HepG2 (cell line): ENCODE measurements around the gene VEGFA. TPM values are rescaled to one million over a fixed set of nuclear protein-coding genes. Genes with fewer than 3 reads are reported as not detected.

ENCODE experiments used
- DMAP1 ChIP-seq: IDR thresholded peaks from 2 replicates; pipeline ENCODE4 v1.6.1; 2016
- FOXA3 ChIP-seq: IDR thresholded peaks from 2 replicates; pipeline ENCODE4 v1.6.1; 2016; ENCODE audit warnings: missing genetic modification reagents, missing compliant biosample characterization
- GATA4 ChIP-seq: sonication (generic); IDR thresholded peaks from 2 replicates; pipeline ENCODE4 v1.6.1; 2016; ENCODE audit warnings: antibody characterized with exemption, low read depth, borderline replicate concordance
- KDM2A ChIP-seq: sonication (generic); formaldehyde crosslinking; IDR thresholded peaks from 2 replicates; pipeline ENCODE4 v1.4.0; 2020; ENCODE audit warnings: low read depth, missing genetic modification reagents, borderline replicate concordance
- KDM5B ChIP-seq: sonication (generic); formaldehyde crosslinking; IDR thresholded peaks from 2 replicates; pipeline ENCODE4 v1.4.0; 2020; ENCODE audit warnings: missing genetic modification reagents, mild to moderate bottlenecking, borderline replicate concordance
- MTA1 ChIP-seq: sonication (generic); formaldehyde crosslinking; IDR thresholded peaks from 2 replicates; pipeline ENCODE4 v1.4.0; 2020; ENCODE audit warnings: missing genetic modification reagents, mild to moderate bottlenecking, borderline replicate concordance
- NFKBIZ ChIP-seq: IDR thresholded peaks from 2 replicates; pipeline ENCODE4 v1.6.1; 2018; ENCODE audit warnings: missing genetic modification reagents, missing compliant biosample characterization
- RELA ChIP-seq: sonication (generic); formaldehyde crosslinking; IDR thresholded peaks from 2 replicates; pipeline ENCODE4 v1.4.0; 2020; ENCODE audit warnings: missing genetic modification reagents
- SALL1 ChIP-seq: sonication (generic); formaldehyde crosslinking; IDR thresholded peaks from 2 replicates; pipeline ENCODE4 v1.8.0; 2022; ENCODE audit warnings: mild to moderate bottlenecking, missing genetic modification reagents
- SIN3B ChIP-seq: fragments of 150-350 bp; IDR thresholded peaks from 2 replicates; pipeline ENCODE4 v1.6.1; 2014; ENCODE audit warnings: low read length
- ZFP36 ChIP-seq: fragments of 150-350 bp; IDR thresholded peaks from 2 replicates; pipeline ENCODE4 v1.6.1; 2018; ENCODE audit warnings: borderline replicate concordance, low read length, low read depth; ENCODE audit not compliant: partially characterized antibody
- ZNF292 ChIP-seq: sonication (generic); formaldehyde crosslinking; IDR thresholded peaks from 2 replicates; pipeline ENCODE4 v1.8.1; 2022; ENCODE audit warnings: mild to moderate bottlenecking, low read depth, missing genetic modification reagents, borderline replicate concordance
- ZNF33A ChIP-seq: sonication (generic); formaldehyde crosslinking; IDR thresholded peaks from 2 replicates; pipeline ENCODE4 v1.5.1; 2020; ENCODE audit warnings: missing genetic modification reagents, mild to moderate bottlenecking, moderate library complexity, borderline replicate concordance
- ZNF33B ChIP-seq: sonication (generic); formaldehyde crosslinking; IDR thresholded peaks from 2 replicates; pipeline ENCODE4 v1.5.1; 2020; ENCODE audit warnings: mild to moderate bottlenecking, missing genetic modification reagents
- ZNF567 ChIP-seq: sonication (generic); formaldehyde crosslinking; IDR thresholded peaks from 2 replicates; pipeline ENCODE4 v1.8.1; 2023; ENCODE audit warnings: mild to moderate bottlenecking, missing genetic modification reagents, borderline replicate concordance
- ZNF782 ChIP-seq: sonication (generic); formaldehyde crosslinking; IDR thresholded peaks from 2 replicates; pipeline ENCODE4 v1.4.0; 2020; ENCODE audit warnings: missing genetic modification reagents, mild to moderate bottlenecking, borderline replicate concordance
- ZSCAN21 ChIP-seq: sonication (generic); formaldehyde crosslinking; IDR thresholded peaks from 2 replicates; pipeline ENCODE4 v1.8.0; 2022; ENCODE audit warnings: mild to moderate bottlenecking, missing genetic modification reagents, moderate library complexity, borderline replicate concordance
- ZSCAN30 ChIP-seq: sonication (generic); formaldehyde crosslinking; IDR thresholded peaks from 2 replicates; pipeline ENCODE4 v1.5.0; 2020; ENCODE audit warnings: mild to moderate bottlenecking, missing genetic modification reagents
- polyA plus RNA-seq, 8 experiments: library from polyadenylated mRNA; depleted of rRNA in 3 of 8; stranded (reverse) in 7 of 8; unstranded in 1 of 8; fragments of >200 nt; fragmentation: Illumina TruSeq in 4 of 8; extraction: Trizol in 4 of 8; gene quantifications; 2 replicates each; pipeline versions ENCODE4 v1.2.1 to v1.2.3, GENCODE V29; 2011 to 2016; ENCODE audit warnings: low read depth in 4 of 8, missing spikeins in 1 of 8, mixed read lengths in 1 of 8; ENCODE audit not compliant: insufficient read depth in 1 of 8
- total RNA-seq, 5 experiments: library from RNA; depleted of rRNA; stranded (reverse); fragments of >200 nt; fragmentation: Illumina TruSeq; extraction: Trizol; gene quantifications; 2 replicates each; pipeline ENCODE4 v1.2.3, GENCODE V29; 2016; ENCODE audit warnings: low read depth in 1 of 5
- TF ChIP-seq, protein P1 (sequence below): sonication (generic); formaldehyde crosslinking; IDR thresholded peaks from 2 replicates; pipeline ENCODE4 v1.5.0; 2020; ENCODE audit warnings: mild to moderate bottlenecking, missing genetic modification reagents, moderate library complexity
- TF ChIP-seq, protein P2 (sequence below): IDR thresholded peaks from 2 replicates; pipeline ENCODE4 v1.6.1; 2016; ENCODE audit warnings: mild to moderate bottlenecking
- TF ChIP-seq, protein P3 (sequence below): sonication (generic); formaldehyde crosslinking; IDR thresholded peaks from 2 replicates; pipeline ENCODE4 v1.4.0; 2020; ENCODE audit warnings: missing genetic modification reagents

Gene VEGFA
- total and polyA plus RNA-seq, 2 of the 13 experiments (the other 11 are each of a cell fraction or from before 2014, with no cell fraction given): 68.1 to 629 TPM

DNA sequence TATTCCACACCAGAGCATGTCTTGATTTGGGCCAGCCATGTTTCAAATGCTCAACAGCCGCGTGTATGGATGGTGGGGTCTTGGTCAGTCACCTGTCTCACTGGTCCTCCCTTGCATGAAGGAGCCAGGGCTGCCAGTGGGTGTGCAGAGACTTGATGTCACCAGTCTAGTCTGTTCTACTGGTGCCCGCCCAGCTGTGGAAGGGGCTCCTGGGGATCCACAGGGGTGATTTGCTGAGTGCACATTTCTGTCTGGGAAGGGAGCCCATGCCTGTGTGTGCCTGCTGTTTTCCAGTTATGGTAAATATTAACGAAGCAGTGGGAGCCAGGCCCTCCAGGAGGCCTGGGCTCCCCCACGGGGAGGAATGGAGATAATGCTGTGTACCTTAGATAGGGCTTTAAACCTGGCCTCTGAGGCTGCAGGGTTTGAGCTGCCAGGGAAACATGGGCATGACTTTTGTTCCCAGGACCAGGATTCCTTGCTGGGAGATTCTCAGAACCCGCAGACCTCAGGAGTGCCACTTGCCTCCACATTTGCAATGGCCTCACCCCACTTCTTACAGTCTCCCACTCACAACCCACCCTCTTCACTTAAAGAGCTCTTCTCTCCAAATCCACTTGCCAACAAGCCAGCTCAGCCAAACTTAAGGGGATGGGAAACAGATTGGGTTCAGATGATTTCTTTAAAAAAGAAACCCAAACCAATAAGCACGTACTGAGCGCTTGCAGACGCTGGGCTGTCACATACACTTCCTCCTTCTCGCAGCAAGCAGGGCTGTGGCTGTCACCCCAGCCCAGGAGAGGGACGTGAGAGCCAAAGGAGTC is 54.1 kb downstream of the VEGFA start (continued):
- no peak for TF ChIP-seq ZFP36
- peak; percentile 82 for TF ChIP-seq NFKBIZ (CRISPR knock-in tag)
- TF ChIP-seq ZSCAN30: no peak
- TF ChIP-seq ZNF292: peak; percentile 46; the same call in 1 of the 2 replicates
- TF ChIP-seq, protein P1, sequence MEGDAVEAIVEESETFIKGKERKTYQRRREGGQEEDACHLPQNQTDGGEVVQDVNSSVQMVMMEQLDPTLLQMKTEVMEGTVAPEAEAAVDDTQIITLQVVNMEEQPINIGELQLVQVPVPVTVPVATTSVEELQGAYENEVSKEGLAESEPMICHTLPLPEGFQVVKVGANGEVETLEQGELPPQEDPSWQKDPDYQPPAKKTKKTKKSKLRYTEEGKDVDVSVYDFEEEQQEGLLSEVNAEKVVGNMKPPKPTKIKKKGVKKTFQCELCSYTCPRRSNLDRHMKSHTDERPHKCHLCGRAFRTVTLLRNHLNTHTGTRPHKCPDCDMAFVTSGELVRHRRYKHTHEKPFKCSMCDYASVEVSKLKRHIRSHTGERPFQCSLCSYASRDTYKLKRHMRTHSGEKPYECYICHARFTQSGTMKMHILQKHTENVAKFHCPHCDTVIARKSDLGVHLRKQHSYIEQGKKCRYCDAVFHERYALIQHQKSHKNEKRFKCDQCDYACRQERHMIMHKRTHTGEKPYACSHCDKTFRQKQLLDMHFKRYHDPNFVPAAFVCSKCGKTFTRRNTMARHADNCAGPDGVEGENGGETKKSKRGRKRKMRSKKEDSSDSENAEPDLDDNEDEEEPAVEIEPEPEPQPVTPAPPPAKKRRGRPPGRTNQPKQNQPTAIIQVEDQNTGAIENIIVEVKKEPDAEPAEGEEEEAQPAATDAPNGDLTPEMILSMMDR (CRISPR knock-in tag): peak; percentile 55
- TF ChIP-seq ZNF567 (CRISPR knock-in tag): peak; percentile 78; the same call in 1 of the 2 replicates
- peak; percentile 84 for TF ChIP-seq SALL1 (CRISPR knock-in tag)
- TF ChIP-seq GATA4: peak; percentile 90; the same call in 1 of the 2 replicates
- TF ChIP-seq, protein P2, sequence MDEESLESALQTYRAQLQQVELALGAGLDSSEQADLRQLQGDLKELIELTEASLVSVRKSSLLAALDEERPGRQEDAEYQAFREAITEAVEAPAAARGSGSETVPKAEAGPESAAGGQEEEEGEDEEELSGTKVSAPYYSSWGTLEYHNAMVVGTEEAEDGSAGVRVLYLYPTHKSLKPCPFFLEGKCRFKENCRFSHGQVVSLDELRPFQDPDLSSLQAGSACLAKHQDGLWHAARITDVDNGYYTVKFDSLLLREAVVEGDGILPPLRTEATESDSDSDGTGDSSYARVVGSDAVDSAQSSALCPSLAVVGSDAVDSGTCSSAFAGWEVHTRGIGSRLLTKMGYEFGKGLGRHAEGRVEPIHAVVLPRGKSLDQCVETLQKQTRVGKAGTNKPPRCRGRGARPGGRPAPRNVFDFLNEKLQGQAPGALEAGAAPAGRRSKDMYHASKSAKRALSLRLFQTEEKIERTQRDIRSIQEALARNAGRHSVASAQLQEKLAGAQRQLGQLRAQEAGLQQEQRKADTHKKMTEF (CRISPR knock-in tag): peak; percentile 52; the same call in 1 of the 2 replicates
- TF ChIP-seq ZNF33A (CRISPR knock-in tag): no peak
- TF ChIP-seq KDM5B (CRISPR knock-in tag): peak; percentile 53; the same call in 1 of the 2 replicates
- TF ChIP-seq ZSCAN21 (CRISPR knock-in tag): peak; percentile 53; the same call in 1 of the 2 replicates
- 0 out of 2 replicates have a peak, but pooled peaks have one; percentile 52 for TF ChIP-seq ZNF33B (CRISPR knock-in tag)
- TF ChIP-seq MTA1 (CRISPR knock-in tag): peak; percentile 68; the same call in 1 of the 2 replicates
- TF ChIP-seq ZNF782 (CRISPR knock-in tag): no peak
- TF ChIP-seq KDM2A (CRISPR knock-in tag): peak; percentile 44; the same call in 1 of the 2 replicates
- TF ChIP-seq DMAP1 (CRISPR knock-in tag): peak; percentile 61
- no peak for TF ChIP-seq SIN3B
- TF ChIP-seq RELA (CRISPR knock-in tag): 0 out of 2 replicates have a peak, but pooled peaks have one; percentile 55
- TF ChIP-seq, protein P3, sequence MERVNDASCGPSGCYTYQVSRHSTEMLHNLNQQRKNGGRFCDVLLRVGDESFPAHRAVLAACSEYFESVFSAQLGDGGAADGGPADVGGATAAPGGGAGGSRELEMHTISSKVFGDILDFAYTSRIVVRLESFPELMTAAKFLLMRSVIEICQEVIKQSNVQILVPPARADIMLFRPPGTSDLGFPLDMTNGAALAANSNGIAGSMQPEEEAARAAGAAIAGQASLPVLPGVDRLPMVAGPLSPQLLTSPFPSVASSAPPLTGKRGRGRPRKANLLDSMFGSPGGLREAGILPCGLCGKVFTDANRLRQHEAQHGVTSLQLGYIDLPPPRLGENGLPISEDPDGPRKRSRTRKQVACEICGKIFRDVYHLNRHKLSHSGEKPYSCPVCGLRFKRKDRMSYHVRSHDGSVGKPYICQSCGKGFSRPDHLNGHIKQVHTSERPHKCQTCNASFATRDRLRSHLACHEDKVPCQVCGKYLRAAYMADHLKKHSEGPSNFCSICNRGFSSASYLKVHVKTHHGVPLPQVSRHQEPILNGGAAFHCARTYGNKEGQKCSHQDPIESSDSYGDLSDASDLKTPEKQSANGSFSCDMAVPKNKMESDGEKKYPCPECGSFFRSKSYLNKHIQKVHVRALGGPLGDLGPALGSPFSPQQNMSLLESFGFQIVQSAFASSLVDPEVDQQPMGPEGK (CRISPR knock-in tag): peak; percentile 89
- peak; percentile 77 for TF ChIP-seq FOXA3 (CRISPR knock-in tag)
